ENCODE results near the gene IL32. TPM values are rescaled to one million over a fixed set of nuclear protein-coding genes. Genes with fewer than 3 reads are reported as not detected.

Gene IL32
- total and polyA plus RNA-seq, 5 experiments from 2014 or later, result 363 to 2,118 (median 1,686) TPM

- Mint-ChIP-seq H3K27me3 (no peaks in the 10 kb centered on the region), H3K4me1 (peaks cover 23 to 66% (median 59%) of the 10 kb centered on the region in 4 donors), H3K27ac (peak overlapping the region; percentile 19 to 99 (median 94)), H3K9me3 (no peaks in the 10 kb centered on the region), H3K36me3 (peaks cover 0 to 18% (median 0%) of the 10 kb centered on the region in 3 donors), H3K4me3 (peak overlapping the region; percentile 76 to 97 (median 92))
- no peak for ATAC-seq
- POLR2A ChIA-PET, result interaction anchor here (0.9 to 15.2 kb wide), 6 partner anchors 9 to 245 kb away, joined by 3 to 170 read pairs (median 4); partner anchors contain the start of gene CLDN9
- DNase-seq, result no peak
Observed at GRCh38 chr16:3022684-3023414, 42.6 kb upstream of the IL32 start.

DNA sequence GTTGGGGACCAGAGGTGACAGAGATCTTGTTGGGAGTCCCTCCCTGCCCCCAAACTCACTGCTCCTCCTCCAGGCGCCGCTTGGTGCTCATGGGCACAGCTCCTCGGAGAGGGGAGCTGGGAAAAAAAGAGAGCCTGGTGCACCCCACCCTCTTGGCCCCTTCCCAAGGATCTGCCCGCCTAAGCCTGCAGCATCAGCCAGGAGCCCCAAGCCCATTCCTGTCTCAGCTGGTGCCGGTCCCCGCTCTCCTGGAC, 42.1 kb upstream of the IL32 start:
- POLR2A ChIA-PET, result interaction anchor here (0.9 to 15.2 kb wide), 6 partner anchors 9 to 245 kb away, joined by 3 to 170 read pairs (median 4); partner anchors contain the start of gene CLDN9
- ATAC-seq (peak in 1 of 2 donors; percentile 1), DNase-seq (peak in 2 of 10 donors; percentile 36 to 44)
- peaks cover 0 to 18% (median 0%) of the 10 kb centered on the region in 3 donors for H3K36me3 Mint-ChIP-seq
- peak overlapping the region; percentile 76 to 97 (median 92) for H3K4me3 Mint-ChIP-seq
- peak overlapping the region in 9 of 10 donors; percentile 89 to 99 (median 96) for H3K27ac Mint-ChIP-seq
- H3K27me3 Mint-ChIP-seq, result peaks cover 0 to 2% (median 0%) of the 10 kb centered on the region in 5 donors
- no peaks in the 10 kb centered on the region for H3K9me3 Mint-ChIP-seq
- H3K4me1 Mint-ChIP-seq, result peaks cover 24 to 64% (median 60%) of the 10 kb centered on the region in 4 donors

DNA sequence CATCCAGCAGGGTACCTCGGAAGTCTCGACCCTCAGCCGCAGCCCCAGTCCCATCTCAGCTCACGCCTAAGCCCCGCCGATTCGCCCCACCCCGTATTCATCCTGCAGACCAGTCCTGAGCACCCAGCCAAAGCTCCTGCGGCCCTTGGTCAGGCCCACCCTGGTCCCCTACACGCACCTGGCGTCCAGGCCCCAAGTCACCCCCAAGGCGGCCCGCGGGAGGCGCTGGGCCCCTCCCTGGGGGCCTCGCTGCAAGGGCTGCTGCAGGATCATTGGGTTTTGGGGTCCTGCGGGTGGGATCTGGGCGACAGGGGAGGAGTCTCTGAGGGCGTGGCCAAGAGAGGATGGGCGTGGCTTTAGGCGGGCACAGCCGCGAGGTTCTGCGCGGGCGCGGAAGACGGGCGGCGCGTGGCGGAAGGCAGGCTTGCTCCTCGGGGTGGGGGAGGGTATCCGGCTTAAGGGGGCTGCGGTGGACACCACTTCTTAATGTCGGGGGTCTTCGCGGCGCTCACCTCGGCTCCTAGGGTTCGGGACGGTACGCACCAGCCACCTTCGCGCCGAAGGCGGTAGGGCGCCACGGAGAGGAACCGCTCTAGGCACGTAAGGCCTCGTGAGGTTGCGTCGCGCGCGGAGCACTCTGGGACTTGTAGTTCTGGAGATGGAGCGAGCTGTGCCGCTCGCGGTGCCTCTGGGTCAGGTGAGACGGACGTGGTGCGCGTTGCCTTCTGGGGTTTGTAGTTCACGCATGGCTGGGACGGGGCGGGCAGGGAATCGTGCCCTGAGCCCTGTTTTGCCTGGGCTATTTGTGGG, 41.6 kb upstream of the IL32 start, which contains the start of the genes HCFC1R1 and THOC6:
Gene HCFC1R1, minus strand, starts transcription at position 274 of the 810 bp plus-strand sequence. Its CDS starts 1 bp downstream, at position 273.
Gene THOC6, plus strand, starts transcription at position 367 of the 810 bp plus-strand sequence. Its CDS starts 292 bp downstream, at position 659.
- DNase-seq (peak; percentile 88 to 97 (median 94)), ATAC-seq (peak; percentile 75 to 87)
- Mint-ChIP-seq H3K4me3 (peak within 1 kb of the TSS; percentile 76 to 97 (median 92)), H3K27me3 (peaks cover 0 to 5% (median 2%) of the 10 kb centered on the region in 5 donors), H3K4me1 (peaks cover 25 to 63% (median 61%) of the 10 kb centered on the region in 4 donors), H3K27ac (peak within 1 kb of the TSS; percentile 81 to 99 (median 97)), H3K36me3 (peaks cover 0 to 18% (median 0%) of the 10 kb centered on the region in 3 donors), H3K9me3 (no peaks in the 10 kb centered on the region)
- POLR2A ChIA-PET, result interaction anchor here (0.6 to 15.2 kb wide), 8 partner anchors 8 to 281 kb away, joined by 3 to 170 read pairs (median 3); partner anchors contain the start of genes CLDN9, TIGD7 and ZNF75A

DNA sequence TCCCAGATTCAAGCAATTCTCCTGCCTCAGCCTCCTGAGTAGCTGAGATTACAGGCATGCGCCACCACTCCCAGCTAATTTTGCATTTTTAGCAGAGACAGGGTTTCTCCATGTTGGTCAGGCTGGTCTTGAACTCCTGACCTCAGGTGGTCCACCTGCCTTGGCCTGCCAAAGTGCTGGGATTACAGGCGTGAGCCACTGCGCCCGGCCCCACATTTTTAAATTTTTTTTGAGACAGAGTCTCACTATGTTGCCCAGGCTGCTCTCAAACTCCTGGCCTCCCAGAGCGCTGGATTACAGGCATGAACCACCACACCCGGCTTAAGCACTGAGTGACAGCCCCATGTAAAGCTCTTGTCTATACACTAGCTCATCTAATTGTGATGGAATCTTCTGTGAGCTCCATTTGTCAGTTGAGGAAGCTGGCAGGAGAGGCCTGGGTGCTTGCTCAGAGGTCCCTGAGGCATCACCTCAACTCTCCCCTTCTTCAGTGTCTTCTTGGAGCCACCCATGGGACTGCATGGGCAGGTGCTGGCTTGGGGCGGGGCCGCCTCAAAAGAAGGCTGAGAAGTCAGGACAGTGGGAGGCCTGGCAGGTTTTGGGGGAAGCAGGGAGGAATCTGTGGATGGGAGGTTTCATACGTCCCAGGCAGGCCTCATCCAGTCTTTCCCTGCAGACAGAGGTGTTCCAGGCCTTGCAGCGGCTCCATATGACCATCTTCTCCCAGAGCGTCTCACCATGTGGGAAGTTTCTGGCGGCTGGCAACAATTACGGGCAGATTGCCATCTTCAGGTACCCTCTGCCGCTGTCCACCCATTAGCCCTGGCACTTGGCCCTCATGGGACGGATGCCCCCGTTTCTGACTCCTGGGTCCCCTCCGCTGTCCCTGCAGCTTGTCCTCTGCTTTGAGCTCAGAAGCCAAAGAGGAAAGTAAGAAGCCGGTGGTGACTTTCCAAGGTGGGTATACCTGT, 40.1 kb upstream of the IL32 start:
- POLR2A ChIA-PET, result interaction anchor here (0.6 to 15.2 kb wide), 5 partner anchors 17 to 162 kb away, joined by 3 to 170 read pairs (median 4); partner anchors contain the start of gene CLDN9
- H3K36me3 Mint-ChIP-seq, result peaks cover 0 to 18% (median 0%) of the 10 kb centered on the region in 3 donors
- no peak for DNase-seq
- H3K4me1 Mint-ChIP-seq, result peaks cover 30 to 67% (median 65%) of the 10 kb centered on the region in 4 donors
- no peaks in the 10 kb centered on the region for H3K9me3 Mint-ChIP-seq
- ATAC-seq, result no peak
- peak overlapping the region in 4 of 10 donors; percentile 10 to 38 (median 23) for H3K4me3 Mint-ChIP-seq
- peak overlapping the region in 1 of 10 donors; percentile 11 for H3K27ac Mint-ChIP-seq
- H3K27me3 Mint-ChIP-seq, result peaks cover 5 to 20% (median 13%) of the 10 kb centered on the region in 5 donors

- H3K4me3 Mint-ChIP-seq, result peak overlapping the region in 1 of 10 donors; percentile 15
- H3K9me3 Mint-ChIP-seq, result no peaks in the 10 kb centered on the region
- peaks cover 5 to 26% (median 13%) of the 10 kb centered on the region in 5 donors for H3K27me3 Mint-ChIP-seq
- H3K36me3 Mint-ChIP-seq, result peaks cover 0 to 18% (median 0%) of the 10 kb centered on the region in 3 donors
- no peak for DNase-seq
- POLR2A ChIA-PET, result interaction anchor here (0.6 to 15.2 kb wide), 3 partner anchors 18 to 162 kb away, joined by 4 to 170 read pairs (median 4); partner anchors contain the start of gene CLDN9
- H3K4me1 Mint-ChIP-seq, result peaks cover 30 to 64% (median 62%) of the 10 kb centered on the region in 4 donors
- no peak for ATAC-seq
- H3K27ac Mint-ChIP-seq, result no peak overlapping the region
Observed at GRCh38 chr16:3026003-3026378, 39.4 kb upstream of the IL32 start.

- no peak for ATAC-seq
- POLR2A ChIA-PET, result interaction anchor here (1.0 to 15.2 kb wide), 6 partner anchors 11 to 131 kb away, joined by 5 to 170 read pairs (median 9); partner anchors contain the start of genes CLDN9 and ZNF213
- no peak for DNase-seq
- Mint-ChIP-seq H3K4me3 (peak overlapping the region in 3 of 10 donors; percentile 15 to 36 (median 30)), H3K9me3 (no peaks in the 10 kb centered on the region), H3K27me3 (peaks cover 7 to 32% (median 15%) of the 10 kb centered on the region in 5 donors), H3K4me1 (peaks cover 22 to 55% (median 55%) of the 10 kb centered on the region in 4 donors), H3K36me3 (peaks cover 0 to 18% (median 0%) of the 10 kb centered on the region in 3 donors), H3K27ac (peak overlapping the region in 2 of 10 donors; percentile 43 to 49)
Observed at GRCh38 chr16:3026609-3027488, 38.6 kb upstream of the IL32 start.

GRCh38 chr16:3027489-3027795, 38.0 kb upstream of the IL32 start:
- Mint-ChIP-seq H3K4me3 (peak overlapping the region in 2 of 10 donors; percentile 30 to 36), H3K36me3 (peaks cover 0 to 18% (median 0%) of the 10 kb centered on the region in 3 donors), H3K27ac (peak overlapping the region in 1 of 10 donors; percentile 49), H3K4me1 (peaks cover 19 to 49% (median 49%) of the 10 kb centered on the region in 4 donors), H3K27me3 (peaks cover 9 to 38% (median 15%) of the 10 kb centered on the region in 5 donors), H3K9me3 (no peaks in the 10 kb centered on the region)
- POLR2A ChIA-PET, result interaction anchor here (0.7 to 15.2 kb wide), 9 partner anchors 11 to 131 kb away, joined by 3 to 170 read pairs (median 6); partner anchors contain the start of genes CLDN9 and ZNF213
- ATAC-seq (no peak), DNase-seq (no peak)

DNA sequence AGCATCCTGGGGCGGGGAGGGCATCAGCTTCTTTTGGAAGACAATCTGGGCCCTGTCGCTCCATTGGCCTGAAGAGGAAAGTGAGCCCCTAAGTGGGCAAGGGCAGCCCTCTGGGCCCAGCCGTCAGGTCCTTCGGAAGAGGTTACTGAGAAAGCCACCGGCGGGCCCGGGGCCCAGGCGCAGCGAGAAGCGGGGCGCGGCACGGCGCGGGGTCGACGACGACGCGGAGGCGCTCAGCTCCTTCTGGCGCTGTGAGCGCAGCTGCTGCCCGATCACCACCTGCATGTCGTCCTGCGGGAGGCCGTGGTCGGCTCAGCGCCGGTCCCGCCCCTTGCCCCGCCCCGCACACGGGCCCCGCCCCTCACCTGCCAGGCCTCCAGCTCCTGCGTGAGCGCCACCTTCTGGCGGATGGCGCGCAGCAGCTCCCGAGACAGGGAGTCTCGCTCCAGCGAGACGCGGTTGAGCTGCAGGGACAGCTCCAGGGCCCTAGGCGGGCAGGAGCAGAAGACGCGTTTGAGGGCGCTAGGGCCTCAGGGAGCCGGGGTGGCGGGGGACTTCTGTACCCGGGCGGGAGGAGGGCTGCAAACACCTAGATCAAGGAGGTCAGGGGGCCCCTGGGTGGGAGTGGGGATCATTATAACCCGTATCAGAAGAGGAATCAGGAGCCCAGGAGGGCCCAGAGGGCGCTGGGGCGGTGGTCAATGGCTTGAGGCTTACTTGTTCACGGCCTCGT, 37.3 kb upstream of the IL32 start:
- DNase-seq, result peak; percentile 68 to 95 (median 82)
- POLR2A ChIA-PET, result interaction anchor here (0.7 to 15.2 kb wide), 15 partner anchors 7 to 131 kb away, joined by 3 to 170 read pairs (median 6); partner anchors contain the start of genes CLDN9, MMP25, TNFRSF12A and ZNF213
- Mint-ChIP-seq H3K36me3 (peaks cover 0 to 18% (median 0%) of the 10 kb centered on the region in 3 donors), H3K27ac (peak overlapping the region in 1 of 10 donors; percentile 38), H3K4me3 (peak overlapping the region in 6 of 10 donors; percentile 36 to 75 (median 66)), H3K27me3 (peaks cover 16 to 45% (median 22%) of the 10 kb centered on the region in 5 donors), H3K9me3 (no peaks in the 10 kb centered on the region), H3K4me1 (peaks cover 14 to 42% (median 42%) of the 10 kb centered on the region in 4 donors)
- ATAC-seq, result peak; percentile 31 to 44

- peaks cover 15 to 36% (median 35%) of the 10 kb centered on the region in 4 donors for H3K4me1 Mint-ChIP-seq
- ATAC-seq (no peak), DNase-seq (no peak)
- no peaks in the 10 kb centered on the region for H3K9me3 Mint-ChIP-seq
- peaks cover 0 to 18% (median 0%) of the 10 kb centered on the region in 3 donors for H3K36me3 Mint-ChIP-seq
- peaks cover 21 to 52% (median 29%) of the 10 kb centered on the region in 5 donors for H3K27me3 Mint-ChIP-seq
- no peak overlapping the region for H3K27ac Mint-ChIP-seq
- POLR2A ChIA-PET, result interaction anchor here (0.8 to 15.2 kb wide), 13 partner anchors 8 to 130 kb away, joined by 3 to 170 read pairs (median 5); partner anchors contain the start of genes CLDN9, MMP25, TNFRSF12A and ZNF213
- peak overlapping the region in 8 of 10 donors; percentile 24 to 83 (median 42) for H3K4me3 Mint-ChIP-seq
Observed at GRCh38 chr16:3028716-3029319, 36.6 kb upstream of the IL32 start.
